Measurements from ENCODE around the gene TMEM164. TPM values are rescaled to one million over a fixed set of nuclear protein-coding genes. Genes with fewer than 3 reads are reported as not detected.
A peak's percentile ranks its signal among the peaks of the same experiment; 100 is the strongest.

TMEM164 gene
- polyA plus RNA-seq, 1 donor (not counting 4 experiments of a cell fraction or from before 2014, with no cell fraction given), result 15.3 TPM

- Histone ChIP-seq H3K79me2 (ENCODE audit: control insufficient read depth, insufficient read depth, low read length) (no peaks in the 10 kb centered on the region), H3K4me1 (ENCODE audit: control insufficient read depth, extremely low read depth, insufficient read depth, low read length) (peaks cover 34% of the 10 kb centered on the region), H3K27ac (ENCODE audit: control insufficient read depth, insufficient read depth, low read length) (peak overlapping the region; percentile 50), H4K20me1 (ENCODE audit: control insufficient read depth, extremely low read depth, insufficient read depth, low read length) (no peaks in the 10 kb centered on the region), H3K4me3 (ENCODE audit: control insufficient read depth in 2 of 3, extremely low read depth in 1 of 3, insufficient read depth in 2 of 3, low read depth in 1 of 3, low read length in 3 of 3) (no peak overlapping the region), H3K4me2 (ENCODE audit: control insufficient read depth, extremely low read depth, insufficient read depth, low read depth, low read length) (peak overlapping the region; percentile 43), H3K9me3 (ENCODE audit: control insufficient read depth, low read depth, low read length) (no peaks in the 10 kb centered on the region), H3K27me3 (ENCODE audit: control insufficient read depth, extremely low read depth, insufficient read depth, low read length) (no peaks in the 10 kb centered on the region), H3K36me3 (ENCODE audit: control insufficient read depth in 2 of 2, extremely low read depth in 1 of 2, insufficient read depth in 2 of 2, low read length in 2 of 2) (no peaks in the 10 kb centered on the region), H3K9ac (ENCODE audit: control insufficient read depth, extremely low read depth, insufficient read depth, low read length) (no peak overlapping the region), H3K9me1 (ENCODE audit: control insufficient read depth, extremely low read depth, insufficient read depth, low read length) (no peaks in the 10 kb centered on the region), H2AFZ (ENCODE audit: control insufficient read depth, low read length) (no peak overlapping the region)
- no peak for FAIRE-seq
- DNase-seq (ENCODE audit: low read depth, low spot score), result no peak
- no peak for TF ChIP-seq EZH2 (IDR thresholded peaks at IDR 0.05; ENCODE audit: low read length)
- TF ChIP-seq, protein P1, sequence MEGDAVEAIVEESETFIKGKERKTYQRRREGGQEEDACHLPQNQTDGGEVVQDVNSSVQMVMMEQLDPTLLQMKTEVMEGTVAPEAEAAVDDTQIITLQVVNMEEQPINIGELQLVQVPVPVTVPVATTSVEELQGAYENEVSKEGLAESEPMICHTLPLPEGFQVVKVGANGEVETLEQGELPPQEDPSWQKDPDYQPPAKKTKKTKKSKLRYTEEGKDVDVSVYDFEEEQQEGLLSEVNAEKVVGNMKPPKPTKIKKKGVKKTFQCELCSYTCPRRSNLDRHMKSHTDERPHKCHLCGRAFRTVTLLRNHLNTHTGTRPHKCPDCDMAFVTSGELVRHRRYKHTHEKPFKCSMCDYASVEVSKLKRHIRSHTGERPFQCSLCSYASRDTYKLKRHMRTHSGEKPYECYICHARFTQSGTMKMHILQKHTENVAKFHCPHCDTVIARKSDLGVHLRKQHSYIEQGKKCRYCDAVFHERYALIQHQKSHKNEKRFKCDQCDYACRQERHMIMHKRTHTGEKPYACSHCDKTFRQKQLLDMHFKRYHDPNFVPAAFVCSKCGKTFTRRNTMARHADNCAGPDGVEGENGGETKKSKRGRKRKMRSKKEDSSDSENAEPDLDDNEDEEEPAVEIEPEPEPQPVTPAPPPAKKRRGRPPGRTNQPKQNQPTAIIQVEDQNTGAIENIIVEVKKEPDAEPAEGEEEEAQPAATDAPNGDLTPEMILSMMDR (optimal IDR thresholded peaks at IDR 0.05 in 1 of 3, IDR thresholded peaks at IDR 0.05 in 1 of 3, conservative IDR thresholded peaks at IDR 0.05 in 1 of 3; ENCODE audit: extremely low read depth in 1 of 3, insufficient read depth in 2 of 3, low read length in 3 of 3), result no peak
- dilution Hi-C loops (cut with MboI; ENCODE audit: extremely low pct_ligation_motif_present, low sequenced_read_pairs), result no loop called here
Measured at GRCh38 chrX:110143454-110144210, 140.7 kb downstream of the TMEM164 start.

DNA sequence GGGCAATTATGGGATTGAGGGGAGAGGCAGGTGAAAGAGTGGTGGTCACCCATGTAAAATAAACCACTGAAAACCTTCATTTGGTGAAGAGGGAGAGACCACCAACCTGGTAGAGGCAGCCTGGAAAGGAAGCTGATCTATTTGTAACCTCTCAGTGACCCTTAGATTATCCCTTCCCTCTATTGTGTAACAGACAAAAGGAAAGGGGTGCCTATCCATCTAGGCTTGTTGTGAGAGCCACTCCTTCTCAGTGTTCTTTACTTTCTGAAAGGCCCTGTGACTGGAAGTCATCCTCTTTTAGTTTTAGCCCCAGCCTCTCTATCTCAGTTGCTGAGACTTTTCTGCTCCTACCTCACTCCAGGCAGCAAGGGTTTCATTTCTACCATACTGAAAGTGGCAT is 142.4 kb downstream of the TMEM164 start:
- dilution Hi-C loops (cut with MboI; ENCODE audit: extremely low pct_ligation_motif_present, low sequenced_read_pairs), result no loop called here
- H2AFZ ChIP-seq (ENCODE audit: control insufficient read depth, low read length), result no peak overlapping the region

More for the DNA sequence above, 142.4 kb downstream of the TMEM164 start:
- Histone ChIP-seq H3K27ac (ENCODE audit: control insufficient read depth, insufficient read depth, low read length) (no peak overlapping the region), H4K20me1 (ENCODE audit: control insufficient read depth, extremely low read depth, insufficient read depth, low read length) (no peaks in the 10 kb centered on the region), H3K79me2 (ENCODE audit: control insufficient read depth, insufficient read depth, low read length) (no peaks in the 10 kb centered on the region), H3K4me2 (ENCODE audit: control insufficient read depth, extremely low read depth, insufficient read depth, low read depth, low read length) (no peak overlapping the region), H3K9me3 (ENCODE audit: control insufficient read depth, low read depth, low read length) (no peaks in the 10 kb centered on the region), H3K9me1 (ENCODE audit: control insufficient read depth, extremely low read depth, insufficient read depth, low read length) (no peaks in the 10 kb centered on the region), H3K27me3 (ENCODE audit: control insufficient read depth, extremely low read depth, insufficient read depth, low read length) (no peaks in the 10 kb centered on the region), H3K9ac (ENCODE audit: control insufficient read depth, extremely low read depth, insufficient read depth, low read length) (no peak overlapping the region), H3K36me3 (ENCODE audit: control insufficient read depth in 2 of 2, extremely low read depth in 1 of 2, insufficient read depth in 2 of 2, low read length in 2 of 2) (no peaks in the 10 kb centered on the region), H3K4me1 (ENCODE audit: control insufficient read depth, extremely low read depth, insufficient read depth, low read length) (peaks cover 34% of the 10 kb centered on the region), H3K4me3 (ENCODE audit: control insufficient read depth in 2 of 3, extremely low read depth in 1 of 3, insufficient read depth in 2 of 3, low read depth in 1 of 3, low read length in 3 of 3) (no peak overlapping the region)
- TF ChIP-seq, protein P1 (optimal IDR thresholded peaks at IDR 0.05 in 1 of 3, IDR thresholded peaks at IDR 0.05 in 1 of 3, conservative IDR thresholded peaks at IDR 0.05 in 1 of 3; ENCODE audit: extremely low read depth in 1 of 3, insufficient read depth in 2 of 3, low read length in 3 of 3), result no peak
- TF ChIP-seq EZH2 (IDR thresholded peaks at IDR 0.05; ENCODE audit: low read length), result no peak
- FAIRE-seq (no peak), DNase-seq (ENCODE audit: low read depth, low spot score) (no peak)
